GM23248 (cell line): Measurements from ENCODE around the gene BCR.

Source experiments
- EZH2 ChIP-seq: fragments of 200-600 bp; sonication (generic); IDR thresholded peaks from 2 replicates; pipeline ENCODE4 v1.6.1; 2018; ENCODE audit warnings: antibody characterized with exemption, mild to moderate bottlenecking; ENCODE audit not compliant: insufficient read depth, poor library complexity, severe bottlenecking
- EZH2phosphoT487 ChIP-seq: fragments of 200-600 bp; sonication (generic); IDR thresholded peaks from 2 replicates; pipeline ENCODE4 v1.6.1; 2018; ENCODE audit warnings: antibody characterized with exemption, moderate library complexity, mild to moderate bottlenecking, low read depth; ENCODE audit not compliant: insufficient read depth

DNA sequence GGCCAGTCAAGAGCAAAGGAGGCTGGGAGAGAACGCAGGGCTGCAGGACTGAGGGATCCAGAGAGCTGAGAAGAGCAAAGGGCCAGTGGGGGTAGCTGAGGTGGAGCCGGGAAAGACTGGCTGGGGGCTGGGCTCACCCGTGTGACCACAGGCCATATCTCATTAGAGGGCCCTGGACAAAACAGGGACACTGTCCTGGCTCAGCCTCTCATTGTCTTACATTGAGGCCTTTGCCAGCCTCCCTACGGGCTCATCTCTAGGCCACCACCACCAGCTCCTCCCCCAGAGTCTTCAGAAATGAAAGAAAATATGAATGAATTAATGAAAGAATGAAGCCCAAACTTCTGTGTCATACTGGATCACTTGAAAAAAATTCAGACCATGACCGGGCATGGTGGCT lies 25.8 kb upstream of the BCR start:
- TF ChIP-seq EZH2phosphoT487 (no peak), EZH2 (no peak)
